Panc1 (cell line): Measurements from ENCODE around the gene SOCS1.

Experiments used
- CTCF ChIP-seq: fragments of 450-650 bp; IDR thresholded peaks from 2 replicates; pipeline ENCODE4 v1.5.1; 2017; ENCODE audit warnings: mild to moderate bottlenecking
- REST ChIP-seq, 2 experiments: IDR thresholded peaks; 2 replicates each; pipeline ENCODE4 v1.6.1; 2011 to 2012; ENCODE audit warnings: low read depth in 2 of 2, control low read depth in 1 of 2, low read length in 1 of 2, mild to moderate bottlenecking in 1 of 2, moderate library complexity in 1 of 2; ENCODE audit not compliant: insufficient read depth in 1 of 2
- SIN3A ChIP-seq: IDR thresholded peaks from 2 replicates; pipeline ENCODE4 v1.6.1; 2012; ENCODE audit warnings: low read depth, mild to moderate bottlenecking, low read length, moderate library complexity, borderline replicate concordance; ENCODE audit not compliant: insufficient read depth

GRCh38 chr16:11249233-11250061, 6.6 kb downstream of the SOCS1 start:
- TF ChIP-seq CTCF (no peak), REST (IDR thresholded peaks at IDR 0.05; ENCODE audit: insufficient read depth in 1 of 2, low read depth in 2 of 2, low read length in 1 of 2) (no peak), SIN3A (no peak)
